ENCODE measurements around the gene HEBP2.

Gene HEBP2

DNA sequence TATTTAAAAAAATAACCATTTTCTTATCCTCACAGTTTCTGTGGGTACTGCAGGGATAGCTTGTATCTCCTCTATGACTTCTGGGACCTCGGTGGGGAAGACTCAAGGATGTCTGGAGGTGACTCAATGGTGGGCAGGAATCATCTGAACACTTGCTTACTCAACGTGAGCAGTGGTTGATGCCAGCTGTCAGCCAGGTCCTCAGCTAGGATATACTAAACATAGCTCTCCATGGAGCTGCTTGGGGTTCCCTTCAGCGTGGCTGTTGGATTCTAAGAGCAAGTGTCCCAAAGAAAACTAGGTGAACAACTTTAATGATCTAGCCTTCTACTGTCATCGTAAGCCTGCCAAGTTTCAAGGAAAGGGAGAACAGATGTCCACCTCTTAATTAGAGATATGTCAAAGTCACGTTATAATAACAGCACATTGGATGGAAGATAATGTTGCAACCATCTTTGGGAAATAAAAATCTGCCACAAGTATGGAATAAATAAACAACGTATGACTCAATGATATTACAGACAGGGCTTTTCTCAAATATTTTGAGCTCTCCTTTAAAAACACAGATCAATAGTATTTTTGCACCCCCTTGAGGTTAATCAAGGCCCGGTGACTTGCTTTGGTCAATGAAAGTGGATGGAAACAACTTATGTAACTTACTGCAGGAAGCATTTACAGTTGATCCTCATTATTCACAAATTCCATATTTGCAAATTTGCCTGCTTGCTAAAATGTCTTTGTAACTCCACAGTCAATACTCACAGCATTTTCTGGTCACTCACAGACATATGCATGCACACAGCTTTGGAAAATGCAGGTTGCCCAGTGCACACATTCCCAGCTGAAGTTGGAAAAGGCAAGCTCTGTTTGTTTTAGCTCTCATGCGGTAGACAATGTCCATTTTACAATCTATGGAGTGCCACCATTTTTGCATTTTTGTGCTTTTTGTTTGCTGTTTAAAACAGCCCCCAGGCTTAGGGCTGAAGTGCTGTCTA is 6.6 kb upstream of the HEBP2 start:
- DNase-seq (ENCODE audit: low read depth): peak; percentile 53

GRCh38 chr6:138400326-138400725 is 3.7 kb upstream of the HEBP2 start:
- DNase-seq (ENCODE audit: low read depth): peak; percentile 47

GRCh38 chr6:138401960-138402837 is 1.8 kb upstream of the HEBP2 start:
- no peak for DNase-seq (ENCODE audit: low read depth)

GRCh38 chr6:138402838-138403187 is 1.2 kb upstream of the HEBP2 start:
- no peak for DNase-seq (ENCODE audit: low read depth)

DNA sequence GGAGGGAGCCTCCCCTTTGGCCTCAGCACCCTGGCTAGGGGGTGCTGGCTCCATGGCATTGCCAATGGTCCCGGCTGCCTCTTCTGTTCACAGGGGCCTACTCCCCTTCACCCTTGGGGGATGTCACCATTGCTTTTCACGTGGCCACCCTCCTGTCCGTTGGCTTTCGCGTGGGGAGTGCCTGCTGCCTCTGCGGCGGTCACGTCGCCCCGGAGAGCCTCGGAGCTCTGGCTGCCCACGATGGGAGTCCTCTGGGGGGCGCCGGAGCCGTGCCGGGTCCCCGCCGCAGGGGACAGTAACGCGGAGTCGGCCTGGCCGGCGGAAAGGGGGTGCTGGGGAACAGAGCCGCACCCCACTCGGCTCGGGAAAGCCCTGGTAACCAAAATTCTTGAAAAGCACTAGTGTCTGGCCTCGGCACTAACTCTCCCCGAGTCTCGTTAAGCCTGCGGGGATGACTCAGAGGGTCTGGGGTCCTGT is 661 bp upstream of the HEBP2 start:
- peak; percentile 36 for DNase-seq (ENCODE audit: low read depth)

GRCh38 chr6:138404666-138405337 is 779 bp downstream of the HEBP2 start:
- peak; percentile 17 for DNase-seq (ENCODE audit: low read depth)

DNA sequence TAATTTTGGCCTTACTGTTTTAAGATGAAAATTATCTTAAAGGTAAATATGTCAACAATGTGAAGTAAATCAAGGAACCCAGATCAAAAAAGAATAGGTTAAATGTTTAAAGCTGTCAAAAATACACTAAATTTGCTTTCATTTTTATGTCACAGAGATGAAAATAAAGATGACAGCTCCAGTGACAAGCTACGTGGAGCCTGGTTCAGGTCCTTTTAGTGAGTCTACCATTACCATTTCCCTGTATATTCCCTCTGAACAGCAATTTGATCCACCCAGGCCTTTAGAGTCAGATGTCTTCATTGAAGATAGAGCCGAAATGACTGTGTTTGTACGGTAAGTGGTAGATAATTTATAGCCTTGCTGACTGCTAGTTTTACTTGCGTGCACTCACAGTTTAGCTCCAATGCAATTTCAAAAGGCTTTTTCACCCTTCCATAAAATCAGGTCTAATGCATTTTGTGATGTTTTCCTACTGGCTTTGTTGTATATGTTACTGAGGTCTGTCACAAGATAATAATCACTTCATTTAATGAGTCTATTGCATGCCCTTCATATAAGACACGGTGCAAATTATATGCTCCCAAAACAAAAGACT is 1.9 kb downstream of the HEBP2 start:
- DNase-seq (ENCODE audit: low read depth): no peak

- DNase-seq (ENCODE audit: low read depth): no peak
Observed at GRCh38 chr6:138406443-138406842, 2.4 kb downstream of the HEBP2 start.

DNA sequence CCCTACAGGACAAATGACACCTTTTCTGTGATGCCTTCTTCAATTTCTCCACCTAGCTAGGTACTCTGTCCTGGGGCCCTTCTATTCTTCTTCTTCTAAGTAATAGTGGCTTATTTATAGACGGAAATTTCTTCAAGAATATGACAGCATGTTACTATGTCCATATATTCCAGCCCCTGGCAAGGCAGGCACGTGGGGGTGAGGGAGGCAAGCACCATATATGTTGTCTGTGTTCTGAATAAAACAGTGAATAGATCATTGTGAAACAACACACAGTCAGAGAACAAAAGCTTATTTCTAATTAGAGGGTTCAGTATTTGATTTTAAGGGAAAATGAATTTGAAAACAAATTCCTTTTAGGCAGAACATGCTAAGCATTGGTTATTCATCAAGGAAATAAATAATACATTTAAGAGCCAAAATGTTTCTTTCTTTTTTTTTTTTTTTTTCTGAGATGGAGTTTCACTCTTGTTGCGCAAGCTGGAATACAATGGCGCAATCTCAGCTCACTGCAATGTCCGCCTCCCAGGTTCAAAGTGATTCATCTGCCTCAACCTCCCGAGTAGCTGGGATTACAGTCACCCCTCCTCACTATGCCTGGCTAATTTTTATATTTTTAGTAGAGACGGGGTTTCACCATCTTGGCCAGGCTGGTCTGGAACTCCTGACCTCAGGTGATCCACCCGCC is 6.2 kb downstream of the HEBP2 start:
- DNase-seq (ENCODE audit: low read depth): peak; percentile 66

DNA sequence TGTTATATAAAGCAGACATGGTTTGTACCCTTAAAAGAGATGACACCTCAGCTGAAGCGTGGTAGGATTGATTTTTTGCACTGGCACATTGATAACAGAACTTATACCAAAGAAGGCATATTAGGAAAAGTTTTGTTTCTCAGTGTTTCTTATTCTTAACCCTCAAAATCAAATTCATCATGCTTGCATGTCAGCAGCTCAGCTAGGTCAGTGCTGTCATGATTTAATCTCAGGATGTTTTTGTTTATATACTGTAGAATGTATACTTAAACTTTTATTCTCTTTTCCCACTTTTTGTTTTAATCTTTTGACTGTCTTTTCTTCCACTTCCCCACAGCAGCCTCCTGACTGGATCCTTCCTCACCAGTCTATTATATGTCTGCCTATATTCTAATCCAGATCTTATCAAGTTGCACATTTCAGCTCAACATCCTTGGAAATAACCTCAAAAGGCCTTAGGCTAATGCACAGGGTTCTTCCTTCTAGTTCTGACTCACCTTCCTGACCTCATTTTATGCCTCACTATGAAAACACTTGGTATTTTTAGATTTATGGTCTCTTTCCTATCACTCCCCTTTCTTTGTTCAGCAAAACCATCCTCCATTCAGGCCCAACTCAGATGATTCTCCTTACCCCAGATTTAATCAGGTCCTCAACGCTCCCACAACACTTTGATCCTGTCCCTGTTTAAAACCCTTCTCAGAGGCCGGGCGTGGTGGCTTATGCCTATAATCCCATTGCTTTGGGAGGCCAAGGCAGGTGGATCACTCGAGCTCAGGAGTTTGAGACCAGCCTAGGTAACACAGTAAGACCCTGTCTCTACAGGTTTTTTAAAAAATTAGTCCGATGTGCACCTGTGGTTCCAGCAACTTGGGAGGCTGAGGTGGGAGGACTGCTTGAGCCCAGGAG is 7.2 kb downstream of the HEBP2 start:
- DNase-seq (ENCODE audit: low read depth): peak; percentile 90

GRCh38 chr6:138415125-138415524 is 11.1 kb downstream of the HEBP2 start:
- no peak for DNase-seq (ENCODE audit: low read depth)

DNA sequence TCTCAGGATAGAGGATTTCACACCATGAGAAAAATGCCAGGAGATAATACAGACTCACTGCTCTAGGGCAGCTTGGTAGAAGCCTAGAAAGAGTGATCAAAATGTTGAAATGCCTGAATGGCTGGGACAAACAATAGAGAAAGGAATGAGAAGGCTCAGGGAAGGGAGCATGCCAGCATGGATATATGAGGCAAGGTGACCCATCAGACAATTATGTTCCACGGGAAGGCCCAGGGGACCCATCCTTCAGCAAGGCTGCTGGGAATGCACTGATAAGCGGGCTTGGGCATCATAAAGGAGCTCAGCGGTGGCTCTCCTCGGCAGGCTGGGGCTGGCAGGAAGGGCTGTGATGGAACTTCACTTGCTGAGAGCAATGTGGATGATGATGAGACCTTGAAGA is 12.2 kb downstream of the HEBP2 start:
- DNase-seq (ENCODE audit: low read depth): no peak

DNA sequence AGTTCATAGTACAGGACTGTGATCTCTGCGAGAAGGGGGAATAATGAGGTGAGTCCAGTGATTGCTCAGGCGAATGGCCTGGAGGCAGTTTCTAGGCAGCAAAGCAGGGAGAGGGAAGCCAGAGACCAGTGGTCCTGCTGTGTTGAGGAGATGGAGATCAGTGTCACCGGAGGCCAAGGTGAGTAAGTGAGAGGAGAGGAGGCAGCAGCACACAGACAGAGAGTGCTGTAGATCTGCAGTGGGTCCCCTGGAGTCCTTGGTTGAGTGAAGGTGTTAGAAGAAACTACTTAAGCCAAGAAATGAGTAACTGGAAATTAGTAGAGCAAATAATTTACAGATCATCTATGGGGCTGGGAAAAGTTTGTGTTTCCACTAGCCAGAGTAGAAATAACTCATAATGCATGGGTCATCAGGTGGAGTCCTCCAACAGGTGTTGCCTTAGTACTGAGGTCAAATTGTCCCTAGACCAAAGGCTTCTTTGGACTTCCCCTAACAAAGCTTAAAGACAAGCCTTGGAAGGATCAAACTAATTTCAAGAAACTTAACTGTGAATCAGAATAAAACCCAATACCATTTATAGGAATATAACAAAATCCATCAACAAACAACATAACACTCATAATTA is 13.6 kb downstream of the HEBP2 start:
- no peak for DNase-seq (ENCODE audit: low read depth)

DNA sequence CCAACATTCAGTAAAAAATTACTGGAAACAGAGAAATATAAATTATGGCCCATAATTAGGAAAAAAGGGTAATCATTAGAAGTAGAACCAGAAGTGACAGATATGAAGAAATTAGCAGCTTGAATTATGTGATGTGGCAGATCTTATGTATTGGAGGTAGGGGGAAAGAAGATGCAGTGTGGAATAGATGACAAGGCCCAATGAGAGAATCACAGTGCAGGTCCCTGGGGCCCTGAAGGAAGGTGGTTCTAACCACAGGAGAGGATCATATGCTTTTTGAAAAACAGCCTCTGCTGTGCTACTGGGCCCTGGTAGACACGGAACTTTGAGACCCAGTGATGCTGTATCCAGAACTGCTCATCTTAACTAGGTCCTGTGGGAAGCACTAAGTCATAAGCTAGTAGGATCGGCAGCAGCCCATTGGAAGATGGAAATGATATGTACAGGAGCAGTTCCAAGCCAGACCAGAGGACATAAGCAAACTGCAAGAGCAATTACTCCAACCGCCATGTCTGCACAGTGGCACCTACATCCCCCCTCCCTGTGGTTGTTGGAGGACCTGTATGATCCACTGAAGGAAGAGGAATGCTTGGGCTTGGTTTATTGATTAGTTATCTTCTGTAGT is 14.2 kb downstream of the HEBP2 start:
- no peak for DNase-seq (ENCODE audit: low read depth)

- no peak for DNase-seq (ENCODE audit: low read depth)
Observed at GRCh38 chr6:138419766-138420165, 15.7 kb downstream of the HEBP2 start.

GRCh38 chr6:138420356-138420755 is 16.3 kb downstream of the HEBP2 start:
- no peak for DNase-seq (ENCODE audit: low read depth)

DNA sequence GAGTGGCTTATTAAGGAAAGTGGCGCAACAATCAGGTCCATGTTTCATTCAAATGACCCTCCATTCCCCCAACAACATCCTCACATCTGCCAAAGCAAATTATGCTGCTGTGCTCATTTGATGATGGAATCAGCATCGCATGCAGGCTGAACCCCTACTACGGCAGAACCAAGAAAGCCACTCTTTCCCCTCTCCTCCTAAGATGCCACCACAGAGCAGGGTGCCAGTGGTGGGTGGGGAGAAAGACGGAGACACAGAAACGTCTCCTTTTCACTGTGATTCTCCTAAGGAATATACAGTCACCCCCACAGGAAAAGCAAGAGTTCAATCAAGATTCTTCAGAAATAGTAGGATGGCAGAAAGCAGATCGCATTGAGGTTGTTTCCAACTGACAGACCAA is 17.1 kb downstream of the HEBP2 start:
- no peak for DNase-seq (ENCODE audit: low read depth)

GRCh38 chr6:138421608-138422007 is 17.6 kb downstream of the HEBP2 start:
- DNase-seq (ENCODE audit: low read depth): no peak

DNA sequence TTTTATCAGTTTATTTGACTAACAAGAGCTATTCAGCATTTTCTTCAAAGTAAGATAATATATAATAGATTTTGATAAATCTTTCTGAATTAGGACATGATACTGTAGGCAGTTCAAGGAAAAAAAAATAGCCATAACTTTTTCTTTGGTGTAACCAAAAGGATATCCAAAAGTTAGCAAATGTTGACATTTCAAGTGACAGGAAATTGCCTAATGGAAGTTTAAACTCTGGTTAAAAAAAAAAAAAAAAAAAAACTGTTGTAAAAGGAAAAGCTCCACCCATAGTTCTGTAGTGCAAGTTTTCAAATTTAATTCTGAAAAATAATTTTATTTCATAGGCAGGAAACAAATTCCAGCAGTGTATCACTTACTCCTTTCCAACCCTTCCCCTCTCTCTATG is 18.8 kb downstream of the HEBP2 start:
- peak; percentile 24 for DNase-seq (ENCODE audit: low read depth)
